Endodermal cell (in vitro differentiated cells): ENCODE measurements around the gene CDC42BPB. TPM values are rescaled to one million over a fixed set of nuclear protein-coding genes. Genes with fewer than 3 reads are reported as not detected.

ENCODE experiments used
- DNase-seq: peaks from one replicate; pipeline ENCODE4 v3.0.0-alpha.2; 2017
- H3K27ac ChIP-seq: 2 replicates; pipeline ENCODE4 v1.5.1; 2013; ENCODE audit warnings: mild to moderate bottlenecking, low read depth, low read length, moderate library complexity
- H3K27me3 ChIP-seq: 2 replicates; pipeline ENCODE4 v1.6.1; 2013; ENCODE audit warnings: mild to moderate bottlenecking, low read length, moderate library complexity; ENCODE audit not compliant: insufficient read depth, control insufficient read depth, poor library complexity, severe bottlenecking
- H3K36me3 ChIP-seq: 2 replicates; pipeline ENCODE4 v1.7.0; 2013; ENCODE audit warnings: mild to moderate bottlenecking, low read length, moderate library complexity; ENCODE audit not compliant: control insufficient read depth, insufficient read depth
- H3K4me1 ChIP-seq: one replicate; pipeline ENCODE4 v1.7.0; 2013; ENCODE audit warnings: low read length; ENCODE audit not compliant: control insufficient read depth, insufficient read depth
- H3K4me3 ChIP-seq: 2 replicates; pipeline ENCODE4 v1.5.1; 2013; ENCODE audit warnings: mild to moderate bottlenecking, low read length, moderate library complexity
- H3K9ac ChIP-seq: 2 replicates; pipeline ENCODE4 v1.6.1; 2013; ENCODE audit warnings: mild to moderate bottlenecking, low read length, moderate library complexity; ENCODE audit not compliant: poor library complexity, severe bottlenecking; ENCODE audit errors: extremely low read depth
- H3K9me3 ChIP-seq: 2 replicates; pipeline ENCODE4 v1.6.1; 2013; ENCODE audit warnings: mild to moderate bottlenecking, low read length, moderate library complexity; ENCODE audit not compliant: control insufficient read depth
- H3K27ac Mint-ChIP-seq: 2 replicates; pipeline ENCODE4 v1.8.0; 2020; ENCODE audit warnings: mixed read lengths
- H3K27me3 Mint-ChIP-seq: 2 replicates; pipeline ENCODE4 v1.8.0; 2021; ENCODE audit warnings: mild to moderate bottlenecking, mixed read lengths; ENCODE audit not compliant: insufficient read depth
- H3K36me3 Mint-ChIP-seq: 2 replicates; pipeline ENCODE4 v1.8.0; 2020; ENCODE audit warnings: low read depth, mixed read lengths
- H3K4me1 Mint-ChIP-seq: 2 replicates; pipeline ENCODE4 v1.8.0; 2020; ENCODE audit warnings: mixed read lengths
- H3K4me3 Mint-ChIP-seq: 2 replicates; pipeline ENCODE4 v1.8.0; 2020; ENCODE audit warnings: mild to moderate bottlenecking, moderate library complexity, mixed read lengths
- H3K9me3 Mint-ChIP-seq: 2 replicates; pipeline ENCODE4 v1.8.0; 2020; ENCODE audit warnings: mild to moderate bottlenecking, mixed read lengths
- WGBS, 2 experiments: methylation state at CpG; one replicate each; pipeline versions ENCODE4 v1.1.5 to v1.1.7; 2013; ENCODE audit warnings: missing lambda C conversion rate in 2 of 2, mixed read lengths in 1 of 2; ENCODE audit not compliant: insufficient coverage in 1 of 2, insufficient read length in 1 of 2; 5-methylcytosine and 5-hydroxymethylcytosine counted together
- total RNA-seq, 2 donors: library from RNA; stranded (reverse); fragmentation: NEBNext Ultra II Directional in 1 of 2; extraction: Animal tissue kit (Norgen Biotek cat#: 25700) in 1 of 2; gene quantifications; 2 replicates in 1 of 2; 3 replicates in 1 of 2; pipeline ENCODE4 v1.2.1, GENCODE V29; 2021
- TF ChIP-seq, protein P1 (sequence below): fragments of 200-600 bp; sonication (generic); conservative IDR thresholded peaks from 2 replicates; pipeline ENCODE4 v1.5.0; 2021; ENCODE audit warnings: antibody characterized with exemption, mild to moderate bottlenecking

The CDC42BPB gene
- total RNA-seq, 2 donors from 2014 or later: 120 to 123 TPM

- H3K9me3 Mint-ChIP-seq: no peaks in the 10 kb centered on the region
- Histone ChIP-seq H3K4me1 (no peaks in the 10 kb centered on the region), H3K27ac (no peak overlapping the region), H3K36me3 (no peaks in the 10 kb centered on the region), H3K9ac (no peak overlapping the region), H3K9me3 (no peaks in the 10 kb centered on the region), H3K27me3 (no peaks in the 10 kb centered on the region), H3K4me3 (no peak overlapping the region)
- H3K27ac Mint-ChIP-seq: no peak overlapping the region
- no peaks in the 10 kb centered on the region for H3K27me3 Mint-ChIP-seq
- TF ChIP-seq, protein P1, sequence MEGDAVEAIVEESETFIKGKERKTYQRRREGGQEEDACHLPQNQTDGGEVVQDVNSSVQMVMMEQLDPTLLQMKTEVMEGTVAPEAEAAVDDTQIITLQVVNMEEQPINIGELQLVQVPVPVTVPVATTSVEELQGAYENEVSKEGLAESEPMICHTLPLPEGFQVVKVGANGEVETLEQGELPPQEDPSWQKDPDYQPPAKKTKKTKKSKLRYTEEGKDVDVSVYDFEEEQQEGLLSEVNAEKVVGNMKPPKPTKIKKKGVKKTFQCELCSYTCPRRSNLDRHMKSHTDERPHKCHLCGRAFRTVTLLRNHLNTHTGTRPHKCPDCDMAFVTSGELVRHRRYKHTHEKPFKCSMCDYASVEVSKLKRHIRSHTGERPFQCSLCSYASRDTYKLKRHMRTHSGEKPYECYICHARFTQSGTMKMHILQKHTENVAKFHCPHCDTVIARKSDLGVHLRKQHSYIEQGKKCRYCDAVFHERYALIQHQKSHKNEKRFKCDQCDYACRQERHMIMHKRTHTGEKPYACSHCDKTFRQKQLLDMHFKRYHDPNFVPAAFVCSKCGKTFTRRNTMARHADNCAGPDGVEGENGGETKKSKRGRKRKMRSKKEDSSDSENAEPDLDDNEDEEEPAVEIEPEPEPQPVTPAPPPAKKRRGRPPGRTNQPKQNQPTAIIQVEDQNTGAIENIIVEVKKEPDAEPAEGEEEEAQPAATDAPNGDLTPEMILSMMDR: no peak
- H3K36me3 Mint-ChIP-seq: no peaks in the 10 kb centered on the region
- no peak overlapping the region for H3K4me3 Mint-ChIP-seq
- WGBS, 2 experiments: 93 to 95% methylated on average over 22 to 26 of the region's 26 CpGs
- DNase-seq: no peak
- H3K4me1 Mint-ChIP-seq: no peaks in the 10 kb centered on the region
Measured at GRCh38 chr14:102914474-102915291, 142.7 kb downstream of the CDC42BPB start.

DNA sequence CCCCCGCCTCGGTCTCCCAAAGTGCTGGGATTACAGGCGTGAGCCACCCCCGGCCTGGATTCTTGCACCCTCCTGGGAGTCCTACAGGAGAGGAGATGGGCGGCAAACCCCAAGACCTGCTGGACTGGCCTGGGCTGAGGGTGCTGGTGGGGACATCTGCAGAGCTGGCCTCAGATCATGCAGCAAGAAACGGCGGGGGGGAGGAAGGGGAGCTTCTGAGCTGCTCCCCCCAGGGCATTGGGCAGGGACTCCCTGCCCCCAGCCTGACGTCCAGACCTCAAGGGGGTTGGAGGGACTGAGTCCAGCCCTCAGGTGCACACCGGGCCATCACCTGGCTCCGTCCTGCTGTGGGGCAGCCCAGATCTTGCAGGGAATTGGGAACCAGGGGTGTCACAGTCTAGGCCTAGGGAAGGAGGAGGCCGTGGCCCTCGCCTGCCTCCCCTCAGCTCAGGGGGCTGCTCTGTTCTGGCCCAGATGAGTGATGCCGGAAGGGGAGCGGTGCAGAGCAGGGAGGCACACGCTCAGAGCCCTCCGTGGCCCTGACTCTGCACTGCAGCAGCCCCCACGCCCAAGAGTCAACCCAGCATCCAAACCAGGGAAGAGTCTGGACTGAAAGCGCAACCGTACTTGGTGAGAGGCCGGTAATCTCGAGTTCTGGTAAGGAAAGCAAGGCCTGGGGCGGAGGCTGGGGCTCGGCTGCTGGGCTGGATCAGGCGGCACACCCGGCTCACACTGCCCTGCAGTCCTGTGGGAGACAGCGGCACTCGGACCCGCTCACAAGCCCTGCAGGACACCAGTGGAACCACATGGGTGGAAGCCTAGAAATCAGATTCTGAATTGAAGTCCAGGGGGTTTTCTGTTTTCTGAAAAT, 143.8 kb downstream of the CDC42BPB start:
- WGBS, 2 experiments: 91 to 93% methylated on average over 21 to 28 of the region's 28 CpGs
- Mint-ChIP-seq H3K4me1 (no peaks in the 10 kb centered on the region), H3K27me3 (no peaks in the 10 kb centered on the region), H3K36me3 (peaks cover 2% of the 10 kb centered on the region), H3K27ac (no peak overlapping the region), H3K4me3 (no peak overlapping the region), H3K9me3 (no peaks in the 10 kb centered on the region)
- Histone ChIP-seq H3K4me3 (no peak overlapping the region), H3K4me1 (no peaks in the 10 kb centered on the region), H3K27me3 (no peaks in the 10 kb centered on the region), H3K27ac (no peak overlapping the region), H3K36me3 (no peaks in the 10 kb centered on the region), H3K9ac (no peak overlapping the region), H3K9me3 (no peaks in the 10 kb centered on the region)
- TF ChIP-seq, protein P1: peak; percentile 43
- no peak for DNase-seq

DNA sequence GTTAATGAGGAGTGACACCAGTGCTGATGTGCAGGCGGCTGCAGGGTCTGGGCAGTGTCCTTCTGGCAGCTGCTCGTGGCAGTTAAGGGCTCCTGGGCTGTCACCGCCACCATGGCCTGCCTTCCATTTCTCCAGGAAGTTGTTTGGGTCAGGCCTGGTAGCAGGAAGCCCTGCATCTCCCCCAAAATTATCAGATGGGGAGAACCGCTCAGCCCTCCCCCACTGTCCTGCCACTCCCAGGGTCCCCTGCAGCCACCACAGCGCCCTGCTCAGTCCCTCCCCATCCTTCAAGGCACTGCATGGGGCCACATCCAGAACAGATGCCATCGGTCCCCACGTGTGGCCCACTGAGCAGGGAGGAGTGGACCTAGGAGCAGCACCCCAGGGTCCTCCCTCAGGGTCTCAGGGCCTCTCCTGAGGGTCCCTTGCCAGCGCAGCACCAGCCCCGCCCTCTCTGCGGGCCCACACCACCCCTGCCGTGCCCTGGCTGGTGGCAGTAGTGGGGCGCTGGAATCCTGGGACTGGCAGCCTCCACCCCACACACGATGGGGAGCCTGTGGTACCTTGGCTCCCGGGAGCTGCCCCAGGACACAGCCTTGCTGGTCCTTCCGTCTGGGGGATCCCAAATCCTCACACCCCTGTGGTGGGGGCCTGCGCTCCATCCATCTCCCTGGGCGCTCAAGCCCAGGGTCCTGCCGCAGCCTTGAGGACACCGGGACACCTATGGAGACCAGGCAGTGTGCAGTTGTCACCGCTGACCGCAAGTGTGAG, 145.2 kb downstream of the CDC42BPB start:
- TF ChIP-seq, protein P1: no peak
- H3K27me3 Mint-ChIP-seq: no peaks in the 10 kb centered on the region
- no peak overlapping the region for H3K4me3 ChIP-seq
- WGBS, 2 experiments: 95 to 96% methylated on average over 16 to 21 of the region's 21 CpGs
- no peaks in the 10 kb centered on the region for H3K4me1 ChIP-seq
- H3K9me3 ChIP-seq: peaks cover 2% of the 10 kb centered on the region
- peaks cover 7% of the 10 kb centered on the region for H3K9me3 Mint-ChIP-seq
- peaks cover 12% of the 10 kb centered on the region for H3K36me3 Mint-ChIP-seq
- no peaks in the 10 kb centered on the region for H3K4me1 Mint-ChIP-seq
- H3K27me3 ChIP-seq: no peaks in the 10 kb centered on the region
- no peak overlapping the region for H3K9ac ChIP-seq
- no peak overlapping the region for H3K27ac ChIP-seq
- peaks cover 2% of the 10 kb centered on the region for H3K36me3 ChIP-seq
- H3K27ac Mint-ChIP-seq: no peak overlapping the region
- DNase-seq: no peak
- no peak overlapping the region for H3K4me3 Mint-ChIP-seq
